K562 (cell line): Measurements from ENCODE around the gene COX19. TPM values are rescaled to one million over a fixed set of nuclear protein-coding genes. Genes with fewer than 3 reads are reported as not detected.

Source experiments
- ATAC-seq: fragments of 200-7000 bp; cut with Tn5 transposase; 3 replicates; pipeline ENCODE4 v1.9.1; 2020; ENCODE audit warnings: moderate library complexity
- BruUV-seq: library from RNA; stranded (reverse); fragments of 400-500 nt; replicated peaks from 2 replicates; lab custom pipeline; 2021; lab: Mats Ljungman, UMichigan
- CTCF ChIA-PET: fragments of 300-600 bp; formaldehyde crosslinking; extraction: SDS; loops from one replicate; lab custom pipeline; 2021; ENCODE audit warnings: low intra/inter-chr PET ratio; lab: Yijun Ruan, JAX
- POLR2A ChIA-PET: fragments of 300-600, 350-650 bp; sonication (Branson Sonifier 250); formaldehyde crosslinking; extraction: SDS; loops from one replicate; lab custom pipeline; 2021; ENCODE audit warnings: antibody characterized with exemption, inconsistent platforms; lab: Yijun Ruan, JAX
- DNase-seq, 4 experiments: peaks; one replicate each; pipeline versions ENCODE4 v3.0.0 to v3.0.0-alpha.2; 2011 to 2018; ENCODE audit warnings: low spot score in 3 of 4, mixed read lengths in 3 of 4; ENCODE audit errors: extremely low read depth in 1 of 4
- FAIRE-seq: peaks from 2 replicates; lab custom pipeline; 2011; peaks lifted over from hg19 to GRCh38; lab: Jason Lieb, UNC
- H2AFZ ChIP-seq: 2 replicates; pipeline ENCODE4 v1.6.0; 2011; ENCODE audit warnings: low read depth, low read length, control low read depth, inconsistent platforms
- H3K27ac ChIP-seq: fragments of 200-600 bp; 3 replicates; pipeline ENCODE4 v1.8.0; 2011; ENCODE audit warnings: low read depth, mild to moderate bottlenecking, control low read depth, inconsistent platforms, low read length, moderate library complexity, mixed read lengths; ENCODE audit errors: extremely low read depth
- H3K27me3 ChIP-seq, 2 experiments: fragments of 300-600 bp in 1 of 2; 2 replicates in 1 of 2; 3 replicates in 1 of 2; pipeline versions ENCODE4 v1.6.0 to v1.8.0; 2011; ENCODE audit warnings: inconsistent platforms in 2 of 2, low read length in 2 of 2, mild to moderate bottlenecking in 1 of 2, mixed read lengths in 1 of 2, moderate library complexity in 1 of 2; ENCODE audit not compliant: control insufficient read depth in 2 of 2, insufficient read depth in 2 of 2
- H3K36me3 ChIP-seq: fragments of 300-600 bp; 3 replicates; pipeline ENCODE4 v1.8.0; 2011; ENCODE audit warnings: mild to moderate bottlenecking, low read length, inconsistent platforms; ENCODE audit not compliant: control insufficient read depth, insufficient read depth
- H3K4me1 ChIP-seq, 2 experiments: fragments of 200-600 bp in 1 of 2; replicated peaks in 1 of 2; 2 replicates in 1 of 2; 3 replicates in 1 of 2; pipeline versions ENCODE4 v1.5.1 to v1.8.0; 2011; ENCODE audit warnings: inconsistent platforms in 2 of 2, low read length in 2 of 2, mild to moderate bottlenecking in 1 of 2, mixed read lengths in 1 of 2, moderate library complexity in 1 of 2; ENCODE audit not compliant: control insufficient read depth in 2 of 2, insufficient read depth in 2 of 2
- H3K4me2 ChIP-seq: 2 replicates; pipeline ENCODE4 v1.6.1; 2011; ENCODE audit warnings: low read length, control low read depth, inconsistent platforms, mixed read lengths; ENCODE audit not compliant: insufficient read depth
- H3K4me3 ChIP-seq: fragments of 200-600 bp; sonication (generic), shearing (Covaris generic); 2 replicates; pipeline ENCODE4 v1.5.1; 2016; ENCODE audit warnings: control low read depth, inconsistent platforms
- H3K79me2 ChIP-seq: fragments of 200-600 bp; 3 replicates; pipeline ENCODE4 v1.8.0; 2011; ENCODE audit warnings: low read length, inconsistent platforms; ENCODE audit not compliant: control insufficient read depth, insufficient read depth
- H3K9ac ChIP-seq, 2 experiments: 2 replicates each; pipeline versions ENCODE4 v1.6.0 to v1.6.1; 2011; ENCODE audit warnings: low read depth in 2 of 2, low read length in 2 of 2, control low read depth in 1 of 2, inconsistent platforms in 1 of 2, mild to moderate bottlenecking in 1 of 2, mixed read lengths in 1 of 2; ENCODE audit not compliant: insufficient read depth in 1 of 2
- H3K9me1 ChIP-seq: one replicate; pipeline ENCODE4 v1.6.0; 2011; ENCODE audit warnings: inconsistent platforms, mild to moderate bottlenecking, low read length, moderate library complexity; ENCODE audit not compliant: control insufficient read depth, insufficient read depth
- H3K9me3 ChIP-seq: replicated peaks from 2 replicates; pipeline ENCODE4 v1.5.1; 2011; ENCODE audit warnings: low read depth, low read length, inconsistent platforms; ENCODE audit not compliant: control insufficient read depth, insufficient read depth
- H4K20me1 ChIP-seq: replicated peaks from 2 replicates; pipeline ENCODE4 v1.6.1; 2011; ENCODE audit warnings: low read length, inconsistent platforms, mixed read lengths; ENCODE audit not compliant: control insufficient read depth, insufficient read depth
- ATF7 ChIP-seq: fragments of 450-650 bp; IDR thresholded peaks from 2 replicates; pipeline ENCODE4 v1.7.1; 2014; ENCODE audit warnings: mild to moderate bottlenecking, moderate library complexity
- BCOR ChIP-seq: fragments of 450-650 bp; IDR thresholded peaks from 2 replicates; pipeline ENCODE4 v1.6.1; 2016
- BHLHE40 ChIP-seq: IDR thresholded peaks from 2 replicates; pipeline ENCODE4 v1.6.1; 2011; ENCODE audit warnings: low read length, improper control_type of control experiment
- DACH1 ChIP-seq: fragments of 450-650 bp; IDR thresholded peaks from 2 replicates; pipeline ENCODE4 v1.6.1; 2018; ENCODE audit not compliant: partially characterized antibody
- KAT2B ChIP-seq: IDR thresholded peaks from one replicate; pipeline ENCODE4 v1.6.1; 2012; ENCODE audit warnings: low read depth, mild to moderate bottlenecking, control low read depth, inconsistent platforms, low read length, moderate library complexity
- KLF1 ChIP-seq: fragments of 450-650 bp; IDR thresholded peaks from 2 replicates; pipeline ENCODE4 v1.6.1; 2016; ENCODE audit warnings: missing genetic modification characterization, missing compliant biosample characterization
- MYC ChIP-seq, 2 experiments: fragments of 250-450 bp in 1 of 2; sonication (Bioruptor Pico) in 1 of 2; IDR thresholded peaks; 2 replicates each; pipeline versions ENCODE4 v1.5.1 to v1.6.1; 2012 to 2021; ENCODE audit warnings: low read depth in 2 of 2, borderline replicate concordance in 1 of 2, improper control_type of control experiment in 1 of 2, low read length in 1 of 2, mild to moderate bottlenecking in 1 of 2, moderate library complexity in 1 of 2
- NCOA4 ChIP-seq: fragments of 450-650 bp; IDR thresholded peaks from 2 replicates; pipeline ENCODE4 v1.6.1; 2018; ENCODE audit warnings: mild to moderate bottlenecking; ENCODE audit not compliant: partially characterized antibody
- RB1 ChIP-seq: fragments of 450-650 bp; IDR thresholded peaks from 2 replicates; pipeline ENCODE4 v1.6.1; 2017; ENCODE audit warnings: low read depth, mild to moderate bottlenecking
- TEAD1 ChIP-seq, 2 experiments: fragments of 450-650 bp in 1 of 2; sonication (generic) in 1 of 2; formaldehyde crosslinking; IDR thresholded peaks; 2 replicates each; pipeline versions ENCODE4 v1.4.0 to v1.8.0; 2020 to 2022; ENCODE audit warnings: mild to moderate bottlenecking in 2 of 2, missing genetic modification reagents in 1 of 2
- ZNF311 ChIP-seq: fragments of 250-450 bp; sonication (Bioruptor Pico); IDR thresholded peaks from 2 replicates; pipeline ENCODE4 v1.4.0; 2020; ENCODE audit warnings: mild to moderate bottlenecking, moderate library complexity
- WGBS: fragments of 100-300 bp; shearing (Covaris generic); methylation state at CpG from one replicate; pipeline ENCODE4 v1.1.6; 2016; ENCODE audit warnings: low coverage, mixed read lengths; ENCODE audit not compliant: insufficient coverage; ENCODE audit errors: missing lambda C conversion rate; 5-methylcytosine and 5-hydroxymethylcytosine counted together
- in situ Hi-C: fragments of 300-500 bp; cut with MboI; formaldehyde crosslinking; loops from 4 replicates; pipeline ENCODE4 v1.15.0; 2018; ENCODE audit warnings: inconsistent platforms, mixed read lengths
- intact Hi-C: fragments of 100-400 bp; cut with micrococcal nuclease; formaldehyde crosslinking; loops from 2 replicates; pipeline ENCODE4 v1.14.2; 2022
- polyA plus RNA-seq, 8 experiments: library from polyadenylated mRNA; depleted of rRNA in 4 of 8; stranded (reverse) in 5 of 8; unstranded in 3 of 8; fragments of >200 nt; fragmentation: Nextera tagmentation in 2 of 8; fragmentation: Illumina TruSeq in 1 of 8; extraction: Ambion mirVana in 2 of 8; extraction: Trizol in 1 of 8; gene quantifications; 2 replicates each; pipeline versions ENCODE4 v1.2.1 to v1.2.3, GENCODE V29; 2011 to 2014; ENCODE audit warnings: inconsistent platforms in 1 of 8, missing spikeins in 1 of 8
- total RNA-seq, 7 experiments: library from RNA; depleted of rRNA in 6 of 7; stranded (reverse); fragments of >200 nt in 6 of 7; fragmentation: Illumina TruSeq in 2 of 7; extraction: Trizol in 2 of 7; gene quantifications; 2 replicates each; pipeline versions ENCODE4 v1.2.1 to v1.2.3, GENCODE V29; 2011 to 2021; ENCODE audit warnings: low replicate concordance in 1 of 7
- TF ChIP-seq, protein P1 (sequence below): IDR thresholded peaks from 2 replicates; pipeline ENCODE4 v1.6.1; 2016; ENCODE audit warnings: missing genetic modification characterization, missing compliant biosample characterization
- TF ChIP-seq, protein P2 (sequence below): fragments of 200-800 bp; sonication (Bioruptor generic); IDR thresholded peaks from 2 replicates; pipeline ENCODE4 v1.6.1; 2017; ENCODE audit warnings: missing genetic modification characterization, missing compliant biosample characterization

Gene COX19
- total and polyA plus RNA-seq, 9 of the 15 experiments (the other 6 are each of a cell fraction or from before 2014, with no cell fraction given) = 5.2 to 10.5 (median 7.9) TPM

- intact Hi-C loops = loop anchor here (1.0 kb wide), 2 partner anchors 72 to 183 kb away; no protein-coding TSS in a partner anchor
- H3K9me1 ChIP-seq = no peaks in the 10 kb centered on the region
- H3K79me2 ChIP-seq = no peaks in the 10 kb centered on the region
- no peak overlapping the region for H3K4me3 ChIP-seq
- H3K36me3 ChIP-seq = peaks cover 9% of the 10 kb centered on the region; the same call in 1 of the 3 replicates
- ChIA-PET POLR2A (interaction anchor here (0.6 to 2.4 kb wide), 12 partner anchors 14 to 668 kb away, joined by 3 to 7 read pairs (median 4); partner anchors contain the start of gene ZFAND2A), CTCF (interaction anchor here (0.6 to 4.1 kb wide), 19 partner anchors 15 to 672 kb away, joined by 3 to 111 read pairs (median 5); partner anchors contain the start of genes GPER1 and GPR146)
- 14% methylated on average over 28 of the region's 34 CpGs for WGBS
- H3K9ac ChIP-seq = peak overlapping the region in 1 of 2 experiments; percentile 55; a peak in 2 of 4 replicates
- H3K9me3 ChIP-seq = no peaks in the 10 kb centered on the region
- peak; percentile 87 to 96 (median 90) for DNase-seq
- H4K20me1 ChIP-seq = no peaks in the 10 kb centered on the region
- H3K27me3 ChIP-seq = no peaks in the 10 kb centered on the region
- H3K4me2 ChIP-seq = no peak overlapping the region
- ATAC-seq = peak; percentile 97
- H3K4me1 ChIP-seq = peaks cover 0 to 82% of the 10 kb centered on the region in 2 experiments; a peak in 2 of 5 replicates
- no TSS peak for BruUV-seq
- no peak overlapping the region for H3K27ac ChIP-seq
- FAIRE-seq = peak; percentile 85
- in situ Hi-C loops = loop anchor here (5.0 to 25.0 kb wide), 2 partner anchors 34 to 169 kb away; partner anchors contain the start of gene ZFAND2A
- no peak overlapping the region for H2AFZ ChIP-seq
- TF ChIP-seq ATF7 (0 out of 2 replicates have a peak, but pooled peaks have one; percentile 33), ZNF311 (CRISPR knock-in tag) (no peak), KLF1 (tag) (no peak), NCOA4 (no peak), KAT2B (no peak), DACH1 (peak; percentile 85), RB1 (peak; percentile 97), TEAD1 (CRISPR knock-in tag; IDR thresholded peaks at IDR 0.05) (peak; percentile 9 to 54; a peak in 1 of 4 replicates), BHLHE40 (peak; percentile 76), BCOR (0 out of 2 replicates have a peak, but pooled peaks have one; percentile 9), MYC (IDR thresholded peaks at IDR 0.05; ENCODE audit: low read depth, low read length) (peak; percentile 84), MYC (CRISPR knock-in tag; IDR thresholded peaks at IDR 0.05; ENCODE audit: borderline replicate concordance, low read depth) (no peak)
- TF ChIP-seq, protein P1, sequence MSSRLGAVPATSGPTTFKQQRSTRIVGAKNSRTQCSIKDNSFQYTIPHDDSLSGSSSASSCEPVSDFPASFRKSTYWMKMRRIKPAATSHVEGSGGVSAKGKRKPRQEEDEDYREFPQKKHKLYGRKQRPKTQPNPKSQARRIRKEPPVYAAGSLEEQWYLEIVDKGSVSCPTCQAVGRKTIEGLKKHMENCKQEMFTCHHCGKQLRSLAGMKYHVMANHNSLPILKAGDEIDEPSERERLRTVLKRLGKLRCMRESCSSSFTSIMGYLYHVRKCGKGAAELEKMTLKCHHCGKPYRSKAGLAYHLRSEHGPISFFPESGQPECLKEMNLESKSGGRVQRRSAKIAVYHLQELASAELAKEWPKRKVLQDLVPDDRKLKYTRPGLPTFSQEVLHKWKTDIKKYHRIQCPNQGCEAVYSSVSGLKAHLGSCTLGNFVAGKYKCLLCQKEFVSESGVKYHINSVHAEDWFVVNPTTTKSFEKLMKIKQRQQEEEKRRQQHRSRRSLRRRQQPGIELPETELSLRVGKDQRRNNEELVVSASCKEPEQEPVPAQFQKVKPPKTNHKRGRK = no peak
- TF ChIP-seq, protein P2, sequence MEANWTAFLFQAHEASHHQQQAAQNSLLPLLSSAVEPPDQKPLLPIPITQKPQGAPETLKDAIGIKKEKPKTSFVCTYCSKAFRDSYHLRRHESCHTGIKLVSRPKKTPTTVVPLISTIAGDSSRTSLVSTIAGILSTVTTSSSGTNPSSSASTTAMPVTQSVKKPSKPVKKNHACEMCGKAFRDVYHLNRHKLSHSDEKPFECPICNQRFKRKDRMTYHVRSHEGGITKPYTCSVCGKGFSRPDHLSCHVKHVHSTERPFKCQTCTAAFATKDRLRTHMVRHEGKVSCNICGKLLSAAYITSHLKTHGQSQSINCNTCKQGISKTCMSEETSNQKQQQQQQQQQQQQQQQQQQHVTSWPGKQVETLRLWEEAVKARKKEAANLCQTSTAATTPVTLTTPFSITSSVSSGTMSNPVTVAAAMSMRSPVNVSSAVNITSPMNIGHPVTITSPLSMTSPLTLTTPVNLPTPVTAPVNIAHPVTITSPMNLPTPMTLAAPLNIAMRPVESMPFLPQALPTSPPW (CRISPR knock-in tag) = no peak
These were observed 17.6 kb upstream of the COX19 start for GRCh38 chr7:992709-993607.
